Duodenal mucosa (tissue), 2 donors: Measurements from ENCODE around the gene RNF217.

ENCODE experiments used
- H3K27ac ChIP-seq: one replicate; pipeline ENCODE4 v1.7.0; 2013; ENCODE audit warnings: low read depth, low read length
- H3K27me3 ChIP-seq, 2 donors: one replicate each; pipeline ENCODE4 v1.7.0; 2013; ENCODE audit warnings: low read length in 2 of 2, control low read depth in 1 of 2; ENCODE audit not compliant: insufficient read depth in 2 of 2, control insufficient read depth in 1 of 2
- H3K36me3 ChIP-seq, 2 donors: one replicate each; pipeline ENCODE4 v1.7.0; 2013; ENCODE audit warnings: low read length in 2 of 2, control low read depth in 1 of 2; ENCODE audit not compliant: insufficient read depth in 2 of 2, control insufficient read depth in 1 of 2
- H3K4me1 ChIP-seq, 2 donors: one replicate each; pipeline ENCODE4 v1.7.0; 2013; ENCODE audit warnings: low read length in 2 of 2, control low read depth in 1 of 2; ENCODE audit not compliant: insufficient read depth in 2 of 2, control insufficient read depth in 1 of 2
- H3K4me3 ChIP-seq, 2 donors: one replicate each; pipeline ENCODE4 v1.7.0; 2013; ENCODE audit warnings: low read length in 2 of 2, low read depth in 1 of 2
- H3K9ac ChIP-seq, 2 donors: one replicate each; pipeline ENCODE4 v1.7.0; 2013; ENCODE audit warnings: low read length in 2 of 2, low read depth in 1 of 2
- H3K9me3 ChIP-seq, 2 donors: one replicate each; pipeline ENCODE4 v1.7.0; 2013; ENCODE audit warnings: low read length in 2 of 2, control low read depth in 1 of 2; ENCODE audit not compliant: control insufficient read depth in 1 of 2

The RNF217 gene

DNA sequence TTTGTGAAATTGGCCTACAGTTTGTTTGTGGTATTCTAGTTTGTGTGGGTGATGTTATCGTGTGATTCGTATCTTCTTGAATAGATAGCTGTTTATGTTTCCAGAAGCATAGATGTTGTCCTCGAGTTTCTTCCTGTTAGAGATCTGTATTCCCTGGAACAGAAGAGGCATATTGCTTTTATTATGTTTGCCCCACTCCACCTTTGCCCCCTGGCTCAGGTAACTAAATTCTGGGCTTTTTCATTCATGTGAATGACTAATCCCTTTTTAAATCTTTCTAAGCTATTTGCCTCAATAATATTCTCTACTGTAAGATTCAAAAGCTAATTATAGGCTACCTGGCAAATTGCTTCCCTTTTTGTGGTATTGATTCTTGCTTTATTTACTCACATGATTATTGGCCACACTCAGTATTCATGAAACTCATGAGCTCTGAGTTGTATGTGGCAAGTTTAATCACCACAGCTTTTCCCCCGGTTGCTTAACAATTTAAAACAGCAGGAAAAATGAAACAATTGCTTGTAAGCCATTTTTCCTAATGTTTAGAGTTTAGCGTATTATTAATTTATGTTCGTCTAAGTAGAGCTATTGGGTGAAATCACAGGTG is 12.6 kb downstream of the RNF217 start:
- Histone ChIP-seq H3K9me3 (peaks cover 6 to 10% of the 10 kb centered on the region in 2 donors), H3K4me1 (peaks cover 0 to 6% of the 10 kb centered on the region in 2 donors), H3K27ac (no peak overlapping the region), H3K4me3 (no peak overlapping the region), H3K27me3 (no peaks in the 10 kb centered on the region), H3K9ac (no peak overlapping the region), H3K36me3 (peaks cover 0 to 10% of the 10 kb centered on the region in 2 donors)

GRCh38 chr6:124977067-124977908 is 15.1 kb downstream of the RNF217 start:
- Histone ChIP-seq H3K36me3 (peaks cover 0 to 10% of the 10 kb centered on the region in 2 donors), H3K4me1 (peaks cover 0 to 6% of the 10 kb centered on the region in 2 donors), H3K9me3 (peaks cover 6 to 10% of the 10 kb centered on the region in 2 donors), H3K27me3 (no peaks in the 10 kb centered on the region), H3K27ac (no peak overlapping the region), H3K4me3 (no peak overlapping the region), H3K9ac (no peak overlapping the region)

DNA sequence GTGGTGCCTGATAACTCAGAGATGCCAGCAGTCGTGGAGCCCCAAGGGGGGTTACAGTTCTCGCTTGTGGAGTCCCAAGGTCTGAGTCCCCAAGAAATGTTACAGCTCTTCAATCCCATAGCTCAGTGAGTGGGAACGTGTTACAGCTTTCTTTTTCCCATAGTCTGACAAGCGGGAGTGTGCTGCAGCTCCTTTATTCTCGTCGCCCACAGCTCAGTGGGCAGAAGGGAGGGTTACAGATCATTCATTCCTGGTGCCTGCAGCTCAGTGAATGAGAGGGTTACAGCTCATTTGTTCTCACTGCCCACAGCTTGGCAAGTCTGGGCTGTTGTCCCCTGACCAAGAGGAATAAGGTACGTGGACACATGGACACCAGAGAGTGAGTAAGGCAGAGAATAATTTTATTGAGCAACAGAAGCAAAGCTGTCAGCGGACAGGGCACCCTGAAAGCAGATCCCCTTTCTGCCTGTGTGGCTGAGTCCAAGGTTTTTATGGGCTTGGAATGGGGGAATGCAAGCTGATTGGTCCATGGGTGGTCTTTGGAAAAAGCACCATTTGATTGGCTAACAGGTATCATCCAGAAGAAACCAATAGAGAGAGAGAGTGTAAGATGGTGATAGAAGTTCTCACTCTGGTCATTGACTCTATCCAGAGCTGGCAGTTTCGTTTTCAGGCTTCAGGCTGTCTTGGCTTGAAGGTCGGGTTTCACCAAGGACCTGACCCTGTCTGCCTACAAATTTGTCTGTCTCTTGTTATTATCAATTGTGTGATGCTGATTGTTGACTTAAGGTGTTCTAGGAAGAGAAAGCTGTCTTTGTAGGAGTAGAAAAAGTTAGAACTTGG is 16.4 kb downstream of the RNF217 start:
- Histone ChIP-seq H3K27ac (no peak overlapping the region), H3K4me3 (no peak overlapping the region), H3K9ac (no peak overlapping the region), H3K36me3 (peaks cover 0 to 10% of the 10 kb centered on the region in 2 donors), H3K9me3 (peaks cover 6 to 10% of the 10 kb centered on the region in 2 donors), H3K27me3 (no peaks in the 10 kb centered on the region), H3K4me1 (peaks cover 0 to 6% of the 10 kb centered on the region in 2 donors)

DNA sequence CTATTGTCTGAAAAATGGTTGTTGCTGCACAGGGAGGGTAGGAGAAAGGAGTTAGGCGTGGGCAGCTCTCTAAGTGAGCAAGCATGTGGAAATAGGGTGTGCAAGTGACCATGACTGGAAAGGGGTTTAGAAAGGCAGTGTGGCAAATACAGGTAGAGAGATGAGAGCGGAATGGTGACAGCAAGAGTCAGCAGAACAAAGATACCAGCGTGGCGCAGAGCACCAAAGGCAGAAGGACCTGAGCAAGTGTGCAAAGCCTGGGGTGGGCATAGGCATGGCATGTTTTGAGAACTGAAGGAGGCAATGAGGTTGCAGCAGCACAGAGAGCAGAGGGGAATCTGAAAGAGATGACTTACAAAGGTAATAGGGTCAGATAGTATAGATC is 17.0 kb downstream of the RNF217 start:
- Histone ChIP-seq H3K27ac (no peak overlapping the region), H3K36me3 (peaks cover 0 to 10% of the 10 kb centered on the region in 2 donors), H3K4me1 (peaks cover 0 to 6% of the 10 kb centered on the region in 2 donors), H3K4me3 (no peak overlapping the region), H3K27me3 (no peaks in the 10 kb centered on the region), H3K9ac (no peak overlapping the region), H3K9me3 (peaks cover 6 to 10% of the 10 kb centered on the region in 2 donors)

- H3K4me3 ChIP-seq, result no peak overlapping the region
- H3K9me3 ChIP-seq, result peaks cover 6 to 10% of the 10 kb centered on the region in 2 donors
- H3K4me1 ChIP-seq, result no peaks in the 10 kb centered on the region
- no peak overlapping the region for H3K27ac ChIP-seq
- H3K27me3 ChIP-seq, result no peaks in the 10 kb centered on the region
- no peak overlapping the region for H3K9ac ChIP-seq
- H3K36me3 ChIP-seq, result peaks cover 0 to 10% of the 10 kb centered on the region in 2 donors
These were observed 20.4 kb downstream of the RNF217 start for GRCh38 chr6:124982669-124983068.

DNA sequence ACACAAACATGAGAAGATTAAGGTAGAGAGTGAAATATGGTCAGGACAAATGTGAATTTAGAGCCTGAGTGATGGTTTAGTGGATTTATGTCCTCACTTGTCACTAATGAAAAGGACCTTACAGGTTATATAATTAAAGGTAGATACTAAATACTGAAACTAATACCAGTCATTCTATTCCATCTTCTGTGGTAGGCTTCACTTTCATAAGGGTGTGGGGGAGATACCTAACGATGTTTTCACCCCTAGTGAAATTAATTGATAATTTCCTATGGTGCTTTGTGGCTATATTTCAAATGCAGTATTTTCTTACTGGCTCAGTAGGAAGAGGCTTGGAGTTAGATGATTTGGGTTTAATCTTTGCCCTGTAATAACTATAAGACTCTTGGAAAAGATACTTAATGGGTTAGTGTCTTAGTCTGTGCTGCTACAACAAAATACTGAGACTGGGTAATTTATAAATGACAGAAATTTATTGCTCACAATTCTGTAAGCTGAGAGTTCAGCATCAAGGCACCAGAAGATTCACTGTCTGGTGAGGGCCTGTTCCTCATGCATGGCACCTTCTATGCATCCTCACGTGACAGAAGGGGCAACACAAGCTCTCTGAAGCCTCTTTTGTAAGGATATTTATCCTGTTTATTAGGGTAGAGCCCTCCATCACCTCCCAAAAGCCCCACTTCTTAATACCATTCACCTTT is 21.3 kb downstream of the RNF217 start:
- H3K27me3 ChIP-seq, result no peaks in the 10 kb centered on the region
- peaks cover 3 to 4% of the 10 kb centered on the region in 2 donors for H3K9me3 ChIP-seq
- H3K4me1 ChIP-seq, result no peaks in the 10 kb centered on the region
- H3K36me3 ChIP-seq, result peaks cover 0 to 5% of the 10 kb centered on the region in 2 donors
- H3K27ac ChIP-seq, result no peak overlapping the region
- H3K9ac ChIP-seq, result no peak overlapping the region
- no peak overlapping the region for H3K4me3 ChIP-seq

DNA sequence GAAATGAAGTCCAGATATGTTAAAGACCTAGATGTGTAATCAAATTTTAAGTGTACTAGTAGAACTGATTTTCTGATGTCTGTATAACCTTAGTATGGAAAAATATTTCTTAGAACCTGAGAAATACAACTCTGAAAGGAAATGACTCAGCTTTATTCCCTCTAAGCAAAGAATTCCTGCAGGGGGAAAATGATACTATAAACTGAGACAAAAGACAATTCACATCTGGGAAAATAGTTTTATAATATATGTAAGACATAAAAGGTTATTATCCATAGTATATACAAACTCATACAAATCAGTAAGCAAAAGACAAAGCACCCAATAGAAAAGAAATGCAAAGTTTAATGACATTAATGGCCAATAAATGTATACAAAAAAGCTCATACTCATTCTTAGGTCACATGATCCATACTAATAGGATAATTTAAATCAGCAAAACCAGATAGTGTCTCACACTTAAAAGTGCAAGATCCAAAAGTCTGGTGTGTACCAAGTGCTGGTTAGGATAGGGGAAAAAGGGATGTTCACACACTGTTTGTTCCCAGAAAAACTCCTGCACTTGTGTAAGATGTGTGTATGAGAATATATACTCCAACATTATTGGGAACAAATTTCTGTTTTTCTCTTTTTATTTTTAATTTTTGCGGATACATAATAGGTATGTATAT is 22.6 kb downstream of the RNF217 start:
- Histone ChIP-seq H3K4me3 (no peak overlapping the region), H3K27ac (no peak overlapping the region), H3K27me3 (no peaks in the 10 kb centered on the region), H3K9me3 (no peaks in the 10 kb centered on the region), H3K36me3 (no peaks in the 10 kb centered on the region), H3K4me1 (no peaks in the 10 kb centered on the region), H3K9ac (no peak overlapping the region)

- Histone ChIP-seq H3K9me3 (no peaks in the 10 kb centered on the region), H3K4me1 (no peaks in the 10 kb centered on the region), H3K36me3 (no peaks in the 10 kb centered on the region), H3K27ac (no peak overlapping the region), H3K4me3 (no peak overlapping the region), H3K9ac (no peak overlapping the region), H3K27me3 (no peaks in the 10 kb centered on the region)
These were observed 23.9 kb downstream of the RNF217 start for GRCh38 chr6:124986164-124986563.

DNA sequence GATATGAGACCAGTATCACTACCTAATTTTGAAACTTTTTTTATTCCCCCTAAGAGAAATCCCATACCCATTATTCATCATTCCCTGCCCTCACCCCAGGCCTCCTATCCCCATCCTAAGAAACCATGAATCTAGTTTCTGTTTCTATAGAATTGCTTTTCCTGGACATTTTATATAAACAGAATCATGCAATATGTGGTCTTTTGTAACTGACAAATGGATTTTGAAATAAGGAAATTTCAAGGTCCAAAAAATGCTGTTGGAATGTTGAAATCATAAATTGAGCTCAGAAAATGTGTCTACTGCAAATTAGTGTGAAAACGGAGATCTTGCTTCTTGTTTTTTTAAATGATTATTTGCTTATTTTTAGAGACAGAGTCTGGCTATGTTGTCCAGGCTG is 25.1 kb downstream of the RNF217 start:
- Histone ChIP-seq H3K9me3 (no peaks in the 10 kb centered on the region), H3K4me3 (no peak overlapping the region), H3K9ac (no peak overlapping the region), H3K36me3 (no peaks in the 10 kb centered on the region), H3K27me3 (no peaks in the 10 kb centered on the region), H3K27ac (no peak overlapping the region), H3K4me1 (no peaks in the 10 kb centered on the region)
